Measurements from ENCODE around the gene SLC2A4. TPM values are rescaled to one million over a fixed set of nuclear protein-coding genes. Genes with fewer than 3 reads are reported as not detected.

SLC2A4 gene
- total RNA-seq, 1 experiment from 2014 or later = 0.44 TPM

DNA sequence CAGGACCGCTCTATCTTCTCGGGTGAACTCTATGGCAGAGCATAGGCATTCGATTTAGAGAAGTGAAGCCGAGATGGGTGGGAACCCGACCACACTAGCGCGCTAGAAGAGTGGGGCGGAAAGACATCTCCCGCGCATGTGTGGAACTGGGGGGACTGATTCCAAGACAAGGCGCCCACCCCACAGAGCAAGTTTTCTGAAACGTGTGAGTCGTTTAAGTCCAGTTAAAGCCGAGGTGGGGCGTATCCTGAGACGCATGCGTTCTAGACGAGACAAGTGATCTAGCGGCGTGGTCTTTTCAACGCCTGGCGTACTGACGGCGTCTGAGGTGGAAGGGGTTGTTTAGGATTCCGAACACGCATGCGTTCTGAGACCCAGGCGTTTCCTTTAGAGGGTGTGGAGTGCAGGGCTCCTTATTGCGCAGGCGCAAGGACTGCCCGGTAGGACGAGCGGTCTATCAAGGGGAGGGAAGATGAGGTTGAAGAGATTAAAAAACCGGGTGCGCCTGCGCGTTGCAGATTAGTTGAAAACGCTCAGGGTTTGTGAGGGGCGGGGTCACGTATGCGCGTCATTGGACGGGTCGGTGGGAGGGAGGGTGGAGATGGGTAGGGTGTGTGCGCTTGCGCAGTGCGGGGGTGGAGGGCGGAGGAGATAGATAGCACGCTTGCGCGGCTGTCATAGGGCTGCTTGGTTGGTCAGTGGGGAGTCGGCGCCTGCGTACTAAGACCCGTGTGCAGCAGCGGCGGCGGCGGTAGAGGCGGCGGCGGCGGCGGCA is 25.6 kb downstream of the SLC2A4 start, which contains the start of gene EIF5A:
TSS of gene EIF5A (plus strand) at position 718 of the 775 bp plus-strand sequence. CDS start 2,008 bp downstream, outside the sequence.
- peak; percentile 100 for DNase-seq (ENCODE audit: low read depth)

DNA sequence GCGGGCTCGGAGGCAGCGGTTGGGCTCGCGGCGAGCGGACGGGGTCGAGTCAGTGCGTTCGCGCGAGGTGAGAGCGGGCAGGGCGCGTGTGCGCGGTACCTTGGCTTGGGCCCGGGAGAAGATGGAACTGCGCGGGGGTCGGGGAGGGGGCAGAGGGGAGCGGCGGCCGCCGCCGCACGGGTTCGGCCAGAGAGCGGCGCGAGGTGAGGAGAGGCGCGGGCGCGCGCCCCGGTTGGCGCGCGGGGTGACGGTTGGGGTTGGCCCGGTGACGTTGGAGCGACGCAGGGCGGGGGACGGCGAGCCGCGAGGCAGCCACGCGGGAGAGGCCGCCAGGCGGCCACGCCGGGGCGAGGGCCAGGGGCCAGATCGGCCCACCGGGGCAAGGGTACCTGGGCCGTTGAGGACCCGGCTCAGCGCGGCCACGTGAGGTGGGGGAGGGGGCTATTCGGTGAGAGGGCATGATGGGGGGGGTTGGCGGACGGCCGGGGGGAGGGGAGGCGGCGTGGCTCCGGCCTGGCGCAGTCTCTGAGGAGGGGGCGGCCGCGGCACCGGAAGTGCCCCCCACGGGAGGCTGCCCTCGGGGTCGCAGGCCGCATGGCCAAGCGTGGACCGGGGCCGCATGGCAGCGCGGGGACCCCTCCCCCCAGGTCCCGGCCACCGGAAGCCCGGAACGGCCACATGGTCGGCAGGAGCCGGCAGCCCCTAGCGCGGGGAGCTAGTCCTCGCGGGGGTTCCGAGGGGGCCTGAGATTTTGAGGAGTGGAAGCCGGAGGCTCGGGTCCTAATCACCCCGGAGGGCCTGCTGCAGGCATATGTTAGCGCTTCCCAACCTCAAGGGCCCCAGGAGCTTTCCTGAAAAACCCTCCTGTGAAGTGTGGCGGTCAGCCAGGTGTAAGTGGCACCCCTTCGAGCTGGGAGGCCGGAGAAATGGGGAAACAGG is 26.4 kb downstream of the SLC2A4 start:
- DNase-seq (ENCODE audit: low read depth) = peak; percentile 22

DNA sequence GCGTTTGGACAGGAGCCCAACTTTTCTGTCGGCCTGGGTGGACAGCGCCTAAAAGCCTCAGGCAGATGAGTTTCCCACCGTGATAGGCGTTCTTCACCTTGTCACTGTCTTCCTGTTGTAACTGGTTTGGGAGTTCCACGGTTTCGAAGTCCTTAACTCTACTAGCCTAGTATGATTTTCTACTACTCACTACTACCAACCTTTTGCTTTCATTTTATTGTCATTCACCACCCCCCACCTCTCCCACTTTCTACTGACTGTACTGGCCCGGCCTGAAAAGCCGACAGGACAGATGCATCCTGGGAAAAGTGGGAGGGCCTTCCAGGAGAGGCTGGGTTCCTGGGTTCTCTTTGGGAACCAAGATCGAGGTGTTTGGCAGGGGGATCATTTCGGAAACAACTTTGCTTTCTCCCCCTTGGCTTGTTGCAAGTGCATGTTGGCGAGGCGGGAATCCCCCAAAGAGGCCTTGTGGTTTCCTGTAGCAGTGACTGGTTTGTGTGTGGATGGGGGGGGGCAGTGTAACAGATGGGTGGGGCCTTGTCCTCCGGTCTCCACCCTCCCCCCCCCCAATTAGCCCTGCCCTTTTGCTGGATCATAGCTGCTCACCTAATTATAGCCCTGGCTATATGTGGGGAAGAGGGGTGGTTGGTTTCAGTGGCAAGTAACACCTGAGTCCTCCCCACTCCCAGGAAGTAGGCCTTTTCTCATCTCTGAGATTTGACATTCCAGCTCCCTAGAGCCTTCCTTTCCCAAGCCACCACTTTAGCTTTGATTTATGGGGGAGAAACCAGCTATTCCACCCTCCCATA is 27.3 kb downstream of the SLC2A4 start:
- DNase-seq (ENCODE audit: low read depth) = peak; percentile 85

DNA sequence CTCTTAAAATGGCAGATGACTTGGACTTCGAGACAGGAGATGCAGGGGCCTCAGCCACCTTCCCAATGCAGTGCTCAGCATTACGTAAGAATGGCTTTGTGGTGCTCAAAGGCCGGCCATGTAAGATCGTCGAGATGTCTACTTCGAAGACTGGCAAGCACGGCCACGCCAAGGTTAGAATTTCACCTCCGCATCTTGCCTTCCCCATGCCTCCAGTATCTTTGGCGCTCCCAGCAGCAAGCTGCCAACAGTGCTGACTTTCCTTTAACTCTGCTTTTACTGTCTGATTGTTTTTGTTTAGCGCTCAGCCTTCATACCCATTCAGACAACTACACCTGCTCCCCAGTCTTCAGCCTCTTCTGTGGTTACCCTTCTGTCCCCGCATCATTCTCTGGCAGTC is 28.1 kb downstream of the SLC2A4 start:
- DNase-seq (ENCODE audit: low read depth) = no peak

DNA sequence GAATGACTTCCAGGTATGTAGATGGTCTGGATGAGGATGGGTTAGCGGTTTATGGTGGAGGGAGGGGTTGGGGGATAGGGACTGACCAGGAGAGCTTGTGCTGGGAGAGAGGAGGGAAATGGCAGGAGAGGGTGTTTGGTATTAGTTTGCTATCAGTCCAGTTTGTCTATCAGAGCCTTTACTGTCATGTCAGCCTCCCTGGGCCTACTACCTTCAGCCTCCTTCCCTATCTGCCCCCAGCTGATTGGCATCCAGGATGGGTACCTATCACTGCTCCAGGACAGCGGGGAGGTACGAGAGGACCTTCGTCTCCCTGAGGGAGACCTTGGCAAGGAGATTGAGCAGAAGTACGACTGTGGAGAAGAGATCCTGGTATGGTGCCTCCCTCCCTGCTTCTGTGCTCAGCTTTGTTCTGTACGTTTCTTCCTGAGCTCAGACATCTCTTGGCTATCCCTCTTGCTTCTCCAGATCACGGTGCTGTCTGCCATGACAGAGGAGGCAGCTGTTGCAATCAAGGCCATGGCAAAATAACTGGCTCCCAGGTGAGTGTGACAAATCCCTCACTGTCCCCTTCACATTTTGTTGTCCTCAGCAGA is 29.7 kb downstream of the SLC2A4 start:
- DNase-seq (ENCODE audit: low read depth) = no peak

DNA sequence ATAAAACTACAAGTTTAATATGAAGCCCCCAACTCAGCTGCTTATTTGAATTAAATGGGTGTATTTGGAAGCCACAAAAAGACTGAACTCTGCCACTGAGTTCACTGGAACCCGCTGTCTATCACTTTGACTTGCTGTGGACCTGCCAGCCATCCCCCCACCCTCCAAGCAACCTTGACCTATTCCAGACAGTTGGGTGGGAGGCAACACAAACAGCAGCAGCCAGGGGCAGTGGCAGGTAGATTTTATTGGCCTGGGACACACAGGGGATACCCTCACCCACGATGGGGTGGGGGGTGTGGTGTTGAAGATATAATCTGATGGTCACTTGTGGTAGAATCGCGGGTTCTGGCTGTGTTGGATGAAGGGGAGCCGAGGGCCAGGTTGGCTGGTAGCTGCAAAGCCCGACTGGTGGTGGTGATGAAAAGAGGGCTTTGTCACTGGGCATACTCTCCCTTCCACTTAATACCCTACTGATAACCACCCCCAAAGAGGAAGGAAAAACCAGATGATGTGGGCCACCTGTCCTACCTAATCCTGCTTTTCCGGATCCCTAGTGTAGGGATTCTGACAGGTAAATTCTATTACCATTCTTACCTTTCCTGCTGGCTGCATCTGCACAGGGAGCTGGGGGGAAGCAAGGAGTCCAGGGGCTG is 31.0 kb downstream of the SLC2A4 start:
- DNase-seq (ENCODE audit: low read depth) = no peak

DNA sequence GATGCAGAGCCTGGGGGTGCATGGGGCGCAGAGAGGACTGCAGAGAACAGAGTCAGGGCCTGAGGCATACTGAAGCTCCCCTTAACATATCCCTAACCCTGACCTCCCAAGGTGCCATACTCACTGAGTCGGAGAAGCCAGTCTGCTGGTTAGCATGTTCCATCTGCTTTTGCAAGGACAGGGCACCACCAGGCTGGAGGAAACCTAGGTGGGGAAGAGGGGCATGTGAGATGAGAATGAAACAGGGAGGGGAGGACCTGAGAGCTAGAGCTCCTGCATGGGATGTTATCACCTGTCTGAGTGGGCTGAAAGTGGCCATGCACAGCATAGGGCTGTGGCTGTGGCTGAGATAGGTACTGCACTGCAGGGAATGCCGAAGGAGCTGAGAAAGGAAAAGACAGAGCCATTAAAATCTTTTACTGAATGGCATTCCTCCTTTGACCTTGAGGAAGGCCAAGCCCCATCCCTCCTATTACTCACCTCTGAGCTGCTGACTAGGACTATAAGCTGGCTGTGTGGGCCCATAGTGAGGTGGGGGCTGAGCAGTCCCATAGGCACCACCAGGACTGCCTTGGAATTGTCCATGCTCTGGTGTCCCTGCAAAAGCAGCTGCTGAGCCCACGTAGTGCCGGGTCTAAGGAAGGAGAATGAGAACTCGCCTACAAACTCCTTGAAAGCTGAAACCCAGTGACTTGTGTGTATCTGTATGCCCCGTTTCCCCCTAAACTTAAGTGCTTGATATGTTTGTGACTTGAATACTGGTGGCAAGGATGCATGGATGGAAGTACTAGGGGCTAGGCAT is 31.8 kb downstream of the SLC2A4 start:
- DNase-seq (ENCODE audit: low read depth) = peak; percentile 34

DNA sequence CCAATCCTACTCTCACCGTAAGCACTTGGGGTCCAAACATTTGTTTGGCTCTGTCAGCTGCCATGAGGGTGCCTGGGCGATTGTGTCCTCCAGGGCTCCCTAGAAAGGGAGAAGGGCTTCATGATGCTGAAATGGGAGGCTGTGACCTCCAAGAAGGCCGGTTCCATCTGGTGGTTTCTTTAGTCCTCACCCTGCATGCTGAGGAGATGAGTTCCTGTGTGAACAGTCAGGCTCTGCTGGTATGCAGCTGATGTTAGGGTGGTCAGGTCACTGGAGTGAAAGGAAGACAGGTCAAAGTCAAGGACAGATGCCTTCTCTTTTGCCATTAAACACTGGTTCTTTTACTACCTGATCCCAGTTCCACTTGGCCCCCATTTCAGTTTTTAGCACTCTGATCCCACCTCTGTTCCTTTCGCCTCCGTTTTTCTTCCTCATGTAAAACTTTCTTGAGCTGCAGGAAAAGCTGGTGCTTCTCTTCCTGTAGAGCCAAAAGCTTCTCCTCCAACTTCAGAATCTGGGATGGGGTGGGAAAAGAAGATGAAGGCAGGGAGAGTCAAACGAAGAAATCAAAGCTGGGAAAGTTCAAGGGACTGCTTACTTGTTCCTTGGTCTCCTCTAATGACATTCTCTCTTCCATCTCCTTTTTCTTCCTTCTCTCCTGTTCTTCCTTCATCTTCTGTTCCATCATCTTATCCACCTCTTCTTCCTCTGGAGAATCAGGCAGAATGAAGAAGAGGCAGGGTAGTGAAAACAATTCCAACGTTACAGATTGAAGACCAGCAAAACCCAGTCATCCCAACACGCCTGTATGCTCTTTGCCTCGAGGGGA is 32.6 kb downstream of the SLC2A4 start:
- DNase-seq (ENCODE audit: low read depth) = peak; percentile 26

DNA sequence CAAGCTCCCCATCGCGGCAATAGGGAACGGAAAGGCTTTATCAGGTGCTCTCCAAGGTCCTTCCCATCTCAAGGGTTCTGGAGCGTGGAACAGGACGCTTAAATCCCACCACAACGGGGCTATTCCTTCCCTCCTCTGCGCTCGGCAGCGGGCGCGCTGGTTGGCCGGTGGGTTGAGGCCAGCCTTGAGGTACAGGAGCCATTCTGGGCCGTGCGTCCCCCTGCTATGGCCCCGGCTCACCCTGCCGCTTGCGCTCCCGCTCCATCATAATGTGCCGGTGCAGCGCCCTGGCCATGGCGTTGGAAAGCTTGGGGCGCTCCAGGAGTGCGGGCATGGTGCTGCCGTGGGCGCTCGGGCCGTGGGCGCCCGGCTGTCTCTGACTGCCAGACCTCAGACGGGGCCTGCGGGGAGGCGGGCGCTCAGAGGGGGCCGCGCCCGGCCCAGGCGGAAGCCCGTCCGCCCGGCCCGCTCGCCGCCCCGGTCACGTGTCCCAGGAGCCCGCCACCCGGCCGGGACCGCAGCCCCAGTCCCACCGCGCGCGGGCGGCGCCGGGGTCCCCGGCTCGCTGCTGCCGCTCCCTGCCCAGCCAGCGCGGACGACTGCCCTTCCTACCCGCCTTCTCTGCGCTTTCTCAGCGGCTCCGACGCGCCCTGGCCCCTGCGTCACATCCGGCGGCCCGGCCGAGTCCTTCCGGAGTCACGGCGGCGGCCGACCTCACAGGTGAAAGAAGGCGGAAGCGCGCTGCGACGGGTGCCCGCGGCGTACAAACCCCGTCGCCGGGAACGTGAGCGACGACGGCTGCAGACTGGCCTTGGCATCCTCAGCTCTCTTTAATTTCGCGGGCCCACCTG is 33.4 kb downstream of the SLC2A4 start, which contains the start of gene GPS2:
TSS of gene GPS2 (minus strand) at position 642 of the 851 bp plus-strand sequence. CDS start at position 334, 308 bp downstream.
- peak; percentile 81 for DNase-seq (ENCODE audit: low read depth)

DNA sequence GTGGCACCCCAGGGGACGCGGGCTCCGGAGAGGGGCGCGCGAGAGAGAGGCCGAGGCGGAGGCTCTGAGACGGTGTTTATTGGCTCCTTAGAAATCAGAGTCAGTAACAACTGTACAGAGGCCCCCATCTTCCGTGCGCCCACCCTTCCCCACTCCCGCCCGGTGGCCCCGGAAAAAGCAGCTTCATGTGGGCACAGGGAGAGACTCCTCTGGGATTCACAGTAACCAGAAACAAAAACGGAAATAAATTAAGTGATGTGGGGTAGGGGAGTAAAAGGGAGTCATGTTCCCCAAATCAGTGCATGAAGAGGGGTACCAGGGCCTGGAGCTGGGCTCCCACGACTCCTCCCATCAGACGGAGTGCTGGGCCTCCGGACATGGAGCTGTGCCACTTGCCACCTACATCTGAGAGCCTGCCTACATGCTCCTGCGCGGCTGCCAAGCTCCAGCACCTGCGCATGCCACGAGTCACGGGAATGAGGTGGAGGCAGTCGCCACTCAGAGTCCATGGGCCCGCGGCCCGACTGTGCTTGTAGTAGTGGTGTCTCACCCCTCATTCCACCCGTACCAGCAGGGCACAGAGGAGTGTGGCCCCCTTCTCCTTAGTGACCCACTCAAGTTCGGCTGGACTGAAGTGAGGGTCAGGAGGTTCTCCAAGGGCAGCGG is 34.2 kb downstream of the SLC2A4 start:
- no peak for DNase-seq (ENCODE audit: low read depth)

DNA sequence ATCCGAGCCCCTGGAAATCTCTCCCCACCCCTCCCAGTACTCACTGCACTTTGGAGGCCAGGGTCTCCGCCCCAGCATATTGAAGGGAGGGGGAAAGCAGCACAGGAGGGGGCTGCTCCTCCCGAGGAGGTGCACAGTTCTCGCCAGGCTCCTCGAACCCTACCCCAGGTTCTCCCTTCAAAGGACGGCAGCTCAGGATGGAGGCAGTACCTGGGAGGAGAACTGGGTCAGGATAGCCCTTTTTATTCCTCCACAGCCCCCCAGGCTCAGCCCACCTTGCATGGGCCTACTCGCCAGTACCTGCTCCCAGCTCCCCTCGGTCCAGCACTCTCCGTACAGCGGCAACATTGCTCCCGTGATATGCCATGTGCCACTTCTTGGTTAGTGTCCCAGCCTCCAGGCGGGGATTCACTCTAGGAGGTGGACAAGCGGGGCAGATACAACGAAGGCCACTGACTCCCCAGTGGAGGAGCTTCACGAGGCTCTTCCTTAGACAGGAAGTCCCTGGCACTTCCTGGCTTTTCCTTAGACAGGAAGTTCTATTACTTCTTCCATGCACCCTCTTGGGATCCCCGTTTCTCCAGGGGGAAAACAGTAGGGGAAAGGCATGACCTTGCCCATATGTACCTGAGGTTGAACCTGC is 35.8 kb downstream of the SLC2A4 start:
- DNase-seq (ENCODE audit: low read depth) = no peak

DNA sequence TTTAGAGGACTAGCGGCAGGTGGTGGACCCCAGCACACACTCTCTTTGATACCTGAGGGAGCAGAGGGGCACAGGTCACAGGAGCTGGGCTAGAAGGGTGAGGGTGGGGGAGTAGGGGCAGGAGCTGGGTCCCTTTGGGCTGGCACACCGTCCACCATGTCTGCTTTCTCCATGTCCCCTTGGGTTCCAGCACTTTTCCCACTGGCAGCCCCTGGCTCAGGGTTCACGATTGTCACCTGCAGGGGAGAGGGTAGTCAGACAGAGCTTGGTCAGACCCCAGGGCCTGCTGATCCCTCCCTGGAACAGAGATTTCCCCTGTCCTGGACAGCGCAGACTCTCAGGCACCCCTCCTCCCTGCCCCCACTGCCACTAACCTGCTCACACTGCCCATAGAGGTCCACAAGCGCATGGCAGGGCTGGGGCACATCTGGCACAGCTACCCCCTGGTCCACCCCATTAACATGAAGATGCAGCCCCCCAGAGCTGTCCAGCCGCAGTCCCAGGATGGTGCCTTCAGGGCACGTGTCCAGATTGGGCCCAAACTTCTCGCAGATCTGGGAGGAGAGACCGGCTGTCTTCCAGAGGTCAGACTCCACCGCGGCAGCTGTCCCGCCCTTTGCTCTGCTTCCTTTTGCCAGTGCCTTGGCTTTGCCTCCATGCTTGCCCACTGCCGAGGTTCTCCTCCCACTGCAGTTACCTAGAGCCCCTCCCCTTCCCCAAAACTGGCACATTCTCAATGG is 36.8 kb downstream of the SLC2A4 start:
- no peak for DNase-seq (ENCODE audit: low read depth)

DNA sequence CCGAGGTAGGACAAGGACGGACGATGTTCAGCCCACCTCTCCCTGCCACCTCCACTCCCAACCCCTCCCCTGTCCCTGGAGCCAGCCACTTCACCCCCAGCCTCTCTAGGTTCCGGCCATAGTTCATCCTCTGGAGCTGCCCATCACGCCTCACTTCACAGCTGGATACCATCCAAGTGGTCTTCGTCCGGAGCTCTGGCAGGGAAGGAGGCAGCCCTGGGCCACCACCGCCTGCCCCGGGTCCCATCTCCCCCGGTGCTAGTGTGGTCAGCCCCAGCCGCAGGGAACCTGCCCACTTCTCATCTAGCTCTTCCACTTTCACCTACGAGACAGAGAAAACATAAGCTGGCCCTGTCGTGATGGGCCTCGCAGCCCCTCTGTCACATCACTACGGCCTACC is 39.9 kb downstream of the SLC2A4 start:
- DNase-seq (ENCODE audit: low read depth) = no peak

DNA sequence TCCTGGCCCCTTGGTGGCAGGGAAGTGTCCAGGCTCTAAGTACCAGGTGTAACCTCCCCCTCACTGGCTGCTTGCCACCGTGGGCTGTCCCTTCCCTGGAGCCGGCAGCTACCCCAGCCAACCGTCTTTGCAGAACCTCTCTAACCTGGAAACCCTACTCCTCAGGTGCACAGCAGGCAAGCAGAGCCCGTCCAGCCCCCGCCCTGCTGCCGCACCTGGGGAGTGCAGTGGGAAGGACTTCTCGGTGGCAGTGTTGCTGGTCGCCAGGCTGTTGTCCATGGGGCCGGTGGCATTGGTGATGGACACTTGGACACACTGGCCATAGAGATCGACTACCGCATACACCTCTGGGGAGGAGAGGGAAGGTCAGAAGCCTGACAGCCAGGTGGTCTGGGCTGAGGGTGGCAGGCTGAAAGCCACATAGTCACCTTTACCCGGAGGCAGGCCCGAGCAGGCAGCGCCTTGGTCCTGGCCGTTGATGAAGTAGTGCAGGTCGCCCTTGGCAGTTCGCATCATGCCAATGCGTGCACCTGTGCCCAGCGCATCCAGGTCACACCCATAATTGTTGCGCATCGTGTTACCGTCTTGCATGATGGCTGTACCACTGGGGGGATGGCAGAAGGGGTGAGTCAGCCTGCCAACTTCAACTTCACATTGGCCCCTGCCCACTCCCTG is 41.1 kb downstream of the SLC2A4 start:
- no peak for DNase-seq (ENCODE audit: low read depth)

DNA sequence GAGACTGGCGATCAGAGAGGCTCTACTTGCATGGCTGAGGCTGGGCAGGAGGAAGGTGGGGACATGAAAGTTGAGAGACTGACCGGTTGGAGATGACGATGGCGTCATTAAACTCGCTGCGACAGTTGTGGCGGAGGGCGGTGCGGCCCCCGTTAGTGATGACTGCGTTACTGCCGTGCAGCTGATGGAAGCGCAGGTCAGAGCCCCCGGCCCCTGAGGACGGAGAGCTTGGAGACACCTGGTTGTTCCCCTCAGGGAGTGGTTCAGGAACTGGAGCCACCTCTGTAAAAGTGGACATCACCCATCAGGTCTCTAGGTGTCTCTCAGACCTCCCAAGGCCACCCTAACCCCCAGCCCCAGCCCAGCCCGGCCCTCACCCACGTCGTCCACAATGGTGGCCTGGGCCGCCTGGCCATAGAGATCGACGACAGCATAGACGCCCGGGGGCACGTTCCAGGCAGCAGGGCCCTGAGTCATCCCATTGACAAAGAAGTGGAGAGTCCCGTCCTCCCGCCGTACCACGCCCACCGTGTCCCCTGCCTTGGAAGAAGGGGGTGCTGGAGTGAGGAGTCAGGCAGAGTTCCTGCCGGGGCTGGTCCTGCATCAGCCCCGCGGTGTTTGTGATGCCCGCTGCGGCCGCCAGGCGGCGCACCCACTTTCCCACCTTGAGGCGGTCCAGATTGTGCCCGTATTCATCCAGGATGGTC is 42.4 kb downstream of the SLC2A4 start:
- DNase-seq (ENCODE audit: low read depth) = no peak
